Calu3 (cell line): ENCODE data around the gene VAMP5. TPM values are rescaled to one million over a fixed set of nuclear protein-coding genes. Genes with fewer than 3 reads are reported as not detected.

ENCODE experiments used
- BruUV-seq: library from RNA; stranded (reverse); fragments of 400-500 nt; replicated peaks from 2 replicates; lab custom pipeline; 2021; lab: Mats Ljungman, UMichigan
- CTCF ChIA-PET: fragments of 300-600 bp; sonication (Branson Sonifier 250); formaldehyde crosslinking; loops from one replicate; lab custom pipeline; 2022; ENCODE audit warnings: antibody characterized with exemption; lab: Charles Lee
- DNase-seq: peaks from one replicate; pipeline ENCODE4 v3.0.0; 2022
- H3K27ac Mint-ChIP-seq: one replicate; pipeline ENCODE4 v1.8.0; 2022; ENCODE audit warnings: mixed read lengths; ENCODE audit not compliant: unreplicated experiment
- H3K27me3 Mint-ChIP-seq: one replicate; pipeline ENCODE4 v1.8.0; 2022; ENCODE audit warnings: mixed read lengths; ENCODE audit not compliant: unreplicated experiment
- H3K36me3 Mint-ChIP-seq: one replicate; pipeline ENCODE4 v1.8.0; 2022; ENCODE audit warnings: mild to moderate bottlenecking, moderate library complexity, mixed read lengths; ENCODE audit not compliant: insufficient read depth, unreplicated experiment
- H3K4me1 Mint-ChIP-seq: one replicate; pipeline ENCODE4 v1.8.0; 2022; ENCODE audit warnings: mild to moderate bottlenecking, low read depth, mixed read lengths; ENCODE audit not compliant: unreplicated experiment
- H3K4me3 Mint-ChIP-seq: one replicate; pipeline ENCODE4 v1.8.0; 2022; ENCODE audit warnings: mild to moderate bottlenecking, low read depth, moderate library complexity, mixed read lengths; ENCODE audit not compliant: unreplicated experiment
- H3K9me3 Mint-ChIP-seq: one replicate; pipeline ENCODE4 v1.8.0; 2022; ENCODE audit warnings: low read depth, mixed read lengths; ENCODE audit not compliant: unreplicated experiment
- intact Hi-C: fragments of 100-400 bp; cut with micrococcal nuclease; formaldehyde crosslinking; loops from one replicate; pipeline ENCODE4 v1.10.0; 2022; ENCODE audit not compliant: unreplicated experiment
- total RNA-seq: library from RNA; stranded (reverse); gene quantifications from 2 replicates; pipeline ENCODE4 v1.2.3, GENCODE V29; 2022
- TF ChIP-seq, protein P1 (sequence below): fragments of 200-600 bp; IDR thresholded peaks from one replicate; pipeline ENCODE4 v1.8.0; 2022; ENCODE audit warnings: antibody characterized with exemption; ENCODE audit not compliant: unreplicated experiment

The VAMP5 gene
- total RNA-seq, 1 experiment from 2014 or later = 10.0 TPM

DNA sequence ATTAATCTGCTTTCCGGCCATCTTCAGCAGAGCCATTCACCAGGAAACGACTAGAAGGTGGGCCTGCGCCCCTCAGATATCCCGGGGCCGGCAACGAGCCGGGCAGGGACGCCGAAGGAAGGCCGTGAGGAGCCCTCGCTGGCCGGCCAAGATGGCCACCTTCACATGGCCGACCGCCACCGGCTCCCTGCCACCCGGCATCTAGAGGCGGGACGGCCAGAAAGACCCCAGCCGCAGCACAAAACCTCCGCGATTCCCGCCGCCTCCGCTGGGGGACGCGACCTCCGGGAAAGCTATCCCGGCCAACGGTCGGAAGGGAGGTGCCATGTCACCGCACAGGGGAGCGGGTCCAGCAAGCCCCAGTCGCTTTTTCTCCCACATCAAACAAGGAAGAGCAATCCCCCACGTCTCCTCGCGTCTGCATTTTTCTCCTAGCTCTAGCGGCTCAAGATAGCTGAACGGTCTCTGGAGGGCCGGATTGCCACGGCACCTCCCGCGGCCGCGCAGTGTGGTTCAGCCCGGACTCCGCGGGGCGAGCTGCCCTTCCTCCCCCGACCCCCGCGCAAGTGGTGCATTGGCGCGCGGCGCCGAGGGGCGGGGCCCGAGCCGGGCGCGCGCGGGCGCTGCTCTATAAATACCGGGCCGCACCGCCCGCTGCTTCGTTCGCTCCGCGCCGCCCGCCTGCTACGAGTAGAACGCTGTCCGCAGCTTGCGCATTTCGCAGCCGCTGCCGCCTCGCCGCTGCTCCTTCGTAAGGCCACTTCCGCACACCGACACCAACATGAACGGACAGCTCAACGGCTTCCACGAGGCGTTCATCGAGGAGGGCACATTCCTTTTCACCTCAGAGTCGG lies 45.5 kb upstream of the VAMP5 start, which contains the start of gene MAT2A:
Gene MAT2A, plus strand, starts transcription at position 662 of the 854 bp plus-strand sequence. Its CDS starts 120 bp downstream, at position 782.
- Mint-ChIP-seq H3K4me3 (peak within 1 kb of the TSS; percentile 79), H3K4me1 (peaks cover 35% of the 10 kb centered on the region), H3K9me3 (no peaks in the 10 kb centered on the region), H3K27ac (peak within 1 kb of the TSS; percentile 99), H3K27me3 (no peaks in the 10 kb centered on the region), H3K36me3 (peaks cover 64% of the 10 kb centered on the region)
- TSS peak; percentile 76 for BruUV-seq
- peak; percentile 98 for DNase-seq
- TF ChIP-seq, protein P1, sequence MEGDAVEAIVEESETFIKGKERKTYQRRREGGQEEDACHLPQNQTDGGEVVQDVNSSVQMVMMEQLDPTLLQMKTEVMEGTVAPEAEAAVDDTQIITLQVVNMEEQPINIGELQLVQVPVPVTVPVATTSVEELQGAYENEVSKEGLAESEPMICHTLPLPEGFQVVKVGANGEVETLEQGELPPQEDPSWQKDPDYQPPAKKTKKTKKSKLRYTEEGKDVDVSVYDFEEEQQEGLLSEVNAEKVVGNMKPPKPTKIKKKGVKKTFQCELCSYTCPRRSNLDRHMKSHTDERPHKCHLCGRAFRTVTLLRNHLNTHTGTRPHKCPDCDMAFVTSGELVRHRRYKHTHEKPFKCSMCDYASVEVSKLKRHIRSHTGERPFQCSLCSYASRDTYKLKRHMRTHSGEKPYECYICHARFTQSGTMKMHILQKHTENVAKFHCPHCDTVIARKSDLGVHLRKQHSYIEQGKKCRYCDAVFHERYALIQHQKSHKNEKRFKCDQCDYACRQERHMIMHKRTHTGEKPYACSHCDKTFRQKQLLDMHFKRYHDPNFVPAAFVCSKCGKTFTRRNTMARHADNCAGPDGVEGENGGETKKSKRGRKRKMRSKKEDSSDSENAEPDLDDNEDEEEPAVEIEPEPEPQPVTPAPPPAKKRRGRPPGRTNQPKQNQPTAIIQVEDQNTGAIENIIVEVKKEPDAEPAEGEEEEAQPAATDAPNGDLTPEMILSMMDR = peak; percentile 73
- CTCF ChIA-PET = interaction anchor here (0.6 to 2.3 kb wide), 11 partner anchors 10 to 184 kb away, joined by 3 to 45 read pairs (median 5); partner anchors contain the start of gene ELMOD3
- intact Hi-C loops = loop anchor here (1.0 to 5.0 kb wide), 3 partner anchors 38 to 118 kb away; no protein-coding TSS in a partner anchor

DNA sequence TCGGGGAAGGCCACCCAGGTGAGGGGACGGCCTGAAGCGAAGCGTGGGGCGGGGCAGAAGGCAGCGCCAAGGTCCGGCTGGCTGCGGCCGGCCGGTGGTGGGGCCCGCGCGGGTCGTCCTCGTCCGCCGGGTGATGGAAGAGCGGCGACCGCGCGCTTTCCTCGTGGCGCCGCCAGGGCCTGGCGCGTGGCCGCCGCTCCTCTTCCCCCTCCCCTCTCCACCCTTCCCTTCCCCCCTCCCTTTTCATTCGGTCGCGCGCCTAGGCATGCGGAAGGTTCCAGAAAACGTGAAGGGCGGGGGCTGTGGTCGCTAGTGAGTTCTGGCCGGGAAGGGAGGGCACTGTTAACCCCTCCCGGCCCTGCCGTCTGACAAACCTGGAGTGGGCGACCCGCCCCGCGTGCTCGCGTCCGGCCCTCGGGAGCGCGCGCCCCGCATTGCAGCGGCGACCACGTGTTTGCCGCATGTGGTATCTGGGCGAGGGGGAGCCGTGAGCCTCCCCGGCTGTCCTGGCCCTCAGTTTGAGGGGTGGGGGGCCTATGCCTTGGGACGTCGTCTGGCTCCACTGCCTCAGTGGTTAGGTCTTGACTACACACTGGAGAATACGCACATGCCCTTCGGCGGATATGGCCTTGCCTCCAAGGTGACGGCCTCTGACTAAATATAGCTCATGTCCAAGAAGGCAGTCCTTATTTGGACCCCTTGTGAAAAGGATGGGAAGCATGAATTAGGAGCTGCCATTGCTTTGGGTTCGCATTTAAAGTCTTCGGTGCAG lies 44.7 kb upstream of the VAMP5 start:
- Mint-ChIP-seq H3K36me3 (peaks cover 72% of the 10 kb centered on the region), H3K27me3 (no peaks in the 10 kb centered on the region), H3K27ac (peak overlapping the region; percentile 99), H3K4me3 (peak overlapping the region; percentile 79), H3K9me3 (no peaks in the 10 kb centered on the region), H3K4me1 (peaks cover 43% of the 10 kb centered on the region)
- CTCF ChIA-PET = interaction anchor here (0.6 to 2.8 kb wide), 12 partner anchors 9 to 152 kb away, joined by 3 to 45 read pairs (median 5); no protein-coding TSS in a partner anchor
- TF ChIP-seq, protein P1 = no peak
- peak; percentile 69 for DNase-seq
- BruUV-seq = no TSS peak
- intact Hi-C loops = loop anchor here (1.0 to 5.0 kb wide), 5 partner anchors 23 to 119 kb away; no protein-coding TSS in a partner anchor

DNA sequence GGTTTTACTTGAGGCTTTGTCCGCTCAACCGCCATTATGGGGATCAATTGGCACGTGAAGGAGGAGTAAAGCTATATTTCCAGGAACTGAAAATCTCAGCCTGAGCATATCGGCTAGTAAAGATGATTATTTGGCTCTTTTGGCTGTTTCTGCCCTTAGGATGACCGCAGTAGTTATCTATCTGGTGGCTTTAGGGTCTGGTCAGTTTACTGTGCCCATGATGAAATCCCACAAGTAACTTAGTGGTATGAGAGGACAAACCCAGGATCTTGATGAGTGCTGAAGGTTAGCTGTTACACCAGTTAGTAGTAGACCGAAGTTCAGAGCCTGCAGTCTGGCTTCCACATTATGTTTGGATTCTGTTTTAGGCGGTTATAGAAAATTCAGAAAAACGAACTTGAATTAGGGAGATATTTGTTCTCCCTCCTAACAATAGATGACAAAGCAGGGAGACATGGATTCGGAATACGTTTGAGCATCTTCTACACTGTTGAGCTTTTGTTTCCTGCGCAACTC lies 44.0 kb upstream of the VAMP5 start:
- H3K27me3 Mint-ChIP-seq = no peaks in the 10 kb centered on the region
- intact Hi-C loops = loop anchor here (2.0 kb wide), 2 partner anchors 23 to 71 kb away; no protein-coding TSS in a partner anchor
- peak overlapping the region; percentile 79 for H3K4me3 Mint-ChIP-seq
- H3K9me3 Mint-ChIP-seq = no peaks in the 10 kb centered on the region
- TSS peak; percentile 18 for BruUV-seq
- peak overlapping the region; percentile 99 for H3K27ac Mint-ChIP-seq
- TF ChIP-seq, protein P1 = no peak
- peaks cover 78% of the 10 kb centered on the region for H3K36me3 Mint-ChIP-seq
- peaks cover 45% of the 10 kb centered on the region for H3K4me1 Mint-ChIP-seq
- no peak for DNase-seq
- CTCF ChIA-PET = interaction anchor here (0.6 to 2.8 kb wide), 4 partner anchors 11 to 121 kb away, joined by 3 to 20 read pairs (median 6); no protein-coding TSS in a partner anchor

DNA sequence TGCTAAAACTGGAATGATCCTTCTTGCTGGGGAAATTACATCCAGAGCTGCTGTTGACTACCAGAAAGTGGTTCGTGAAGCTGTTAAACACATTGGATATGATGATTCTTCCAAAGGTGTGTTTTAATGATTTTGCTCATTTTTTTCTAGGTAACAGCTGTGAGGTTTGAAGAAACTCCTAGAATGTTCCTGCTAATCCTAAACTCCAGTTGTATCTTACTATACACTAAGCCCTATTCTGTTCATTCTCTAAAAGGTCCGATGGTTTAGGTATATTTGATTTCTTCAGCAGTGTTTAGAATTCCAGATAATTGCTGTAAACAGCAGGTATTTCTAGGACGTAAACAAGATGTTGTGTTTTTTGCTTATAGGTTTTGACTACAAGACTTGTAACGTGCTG lies 43.0 kb upstream of the VAMP5 start:
- intact Hi-C loops = loop anchor here (2.0 kb wide), 2 partner anchors 24 to 72 kb away; no protein-coding TSS in a partner anchor
- CTCF ChIA-PET = interaction anchor here (0.7 to 2.8 kb wide), 3 partner anchors 11 to 122 kb away, joined by 3 to 7 read pairs (median 4); no protein-coding TSS in a partner anchor
- Mint-ChIP-seq H3K4me3 (peak overlapping the region; percentile 79), H3K27me3 (no peaks in the 10 kb centered on the region), H3K36me3 (peaks cover 89% of the 10 kb centered on the region), H3K4me1 (peaks cover 45% of the 10 kb centered on the region), H3K27ac (peak overlapping the region; percentile 78), H3K9me3 (no peaks in the 10 kb centered on the region)
- no TSS peak for BruUV-seq
- DNase-seq = no peak
- TF ChIP-seq, protein P1 = no peak
